NCI-H2081 treated with DMSO at 0.1 percent for 48 hours (cell line): ENCODE data around the gene AP1M2.
"Not testable (repeated sequence)": the region's sequence is repeated elsewhere in the genome, so short reads cannot be mapped to it uniquely, and the experiment has no call there.

Experiments
- DNase-seq: peaks from one replicate; lab custom pipeline; 2025; lab: John Stamatoyannopoulos, UW

Gene AP1M2

DNA sequence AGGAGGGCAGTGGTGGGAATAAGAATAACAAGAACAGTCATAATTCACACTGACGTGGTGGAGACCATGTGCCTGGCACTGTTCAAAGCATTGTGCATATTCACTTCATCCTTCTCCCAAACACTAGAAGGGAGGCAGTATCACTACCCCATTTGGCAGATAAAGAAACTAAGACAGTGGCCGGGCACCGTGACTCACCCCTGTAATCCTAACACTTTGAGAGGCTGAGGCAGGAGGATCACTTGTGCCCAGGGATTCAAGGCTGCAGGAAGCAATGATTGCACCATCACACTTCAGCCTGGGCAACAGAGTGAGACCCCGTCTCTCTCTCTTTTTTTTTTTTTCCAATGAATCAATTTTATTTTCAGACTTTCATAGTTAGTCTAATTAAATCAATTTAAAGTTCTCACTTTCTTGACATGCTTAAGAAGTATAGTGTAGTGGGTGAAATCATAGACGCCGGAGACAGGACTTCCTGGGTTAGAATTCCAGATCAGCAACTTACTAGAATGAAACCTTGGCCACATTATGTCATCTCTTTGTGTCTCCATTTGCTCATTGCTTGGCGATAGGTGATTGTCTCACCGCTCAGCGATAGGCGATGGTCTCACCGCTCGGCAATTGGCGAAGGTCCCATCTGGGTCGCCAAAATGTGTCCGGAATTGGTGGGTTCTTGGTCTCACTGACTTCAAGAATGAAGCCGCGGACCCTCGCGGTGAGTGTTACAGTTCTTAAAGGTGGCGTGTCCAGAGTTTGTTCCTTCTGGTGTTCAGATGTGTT lies 48.7 kb downstream of the AP1M2 start:
- DNase-seq: no peak

DNA sequence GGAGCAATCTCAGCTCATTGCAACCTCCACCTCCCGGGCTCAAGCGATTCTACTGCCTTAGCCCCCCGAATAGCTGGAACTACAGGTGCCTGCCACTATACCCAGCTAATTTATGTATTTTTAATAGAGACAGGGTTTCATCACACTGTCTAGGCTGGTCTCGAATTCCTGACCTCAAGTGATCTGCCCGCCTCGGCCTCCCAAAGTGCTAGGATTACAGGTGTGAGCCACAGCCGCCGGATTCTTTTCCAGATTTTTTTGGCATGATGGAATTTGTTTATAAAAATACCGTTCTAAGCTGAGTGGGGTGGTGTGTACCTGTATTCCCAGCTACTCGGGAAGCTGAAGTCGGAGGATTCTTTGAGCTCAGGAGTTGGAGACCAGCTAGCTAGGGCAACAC lies 49.4 kb downstream of the AP1M2 start:
- DNase-seq: no peak

DNA sequence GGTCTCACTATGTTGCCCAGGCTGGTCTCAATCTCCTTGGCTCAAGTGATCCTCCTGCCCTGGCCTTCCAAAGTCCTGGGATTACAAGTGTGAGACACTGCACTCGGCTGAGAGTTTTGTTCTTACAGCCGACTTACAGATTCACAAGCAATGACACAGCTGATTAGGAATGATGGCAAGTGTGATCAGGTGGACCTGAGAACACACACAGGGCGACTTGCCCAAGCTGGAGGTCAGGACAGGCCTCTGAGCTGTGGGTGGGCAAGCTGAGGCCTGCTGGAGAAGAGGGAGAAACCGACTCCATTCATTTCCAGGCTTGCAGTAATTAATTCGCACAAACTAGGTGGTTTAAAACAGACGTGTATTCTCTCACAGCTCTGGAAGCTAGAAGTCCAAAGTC lies 51.5 kb downstream of the AP1M2 start:
- DNase-seq: no peak

DNA sequence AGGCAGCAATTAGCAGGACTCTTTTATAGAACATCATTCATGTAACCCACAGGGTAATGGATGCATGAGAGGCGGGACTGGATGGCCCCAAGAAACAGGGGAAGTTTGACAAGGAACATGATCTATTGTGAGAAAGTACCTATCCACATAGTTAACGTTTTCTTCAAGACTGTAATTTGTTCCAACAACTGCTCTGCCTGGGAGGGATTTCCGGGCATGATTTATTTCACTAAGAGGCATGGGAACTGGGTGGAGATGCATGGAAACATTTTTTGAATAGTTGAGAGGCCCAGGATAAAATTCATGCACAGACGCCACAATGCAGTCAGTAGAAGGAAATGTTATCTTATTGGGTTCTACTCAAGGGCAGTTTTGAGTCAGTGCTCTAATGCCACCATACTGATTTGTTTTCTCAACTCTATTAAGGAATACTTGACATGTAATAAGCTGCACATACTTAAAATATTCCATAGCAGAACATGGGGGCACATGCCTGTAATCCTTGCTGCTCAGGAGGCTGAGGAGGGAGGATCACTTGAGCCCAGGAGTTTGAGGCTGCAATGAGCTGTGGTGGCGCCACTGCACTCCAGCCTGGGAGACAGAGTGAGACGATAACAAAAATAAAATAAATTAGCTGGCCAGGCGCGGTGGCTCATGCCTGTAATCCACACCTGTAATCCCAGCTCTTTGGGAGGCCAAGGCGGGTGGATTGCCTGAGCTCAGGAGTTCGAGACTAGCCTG lies 53.3 kb downstream of the AP1M2 start:
- no peak for DNase-seq

DNA sequence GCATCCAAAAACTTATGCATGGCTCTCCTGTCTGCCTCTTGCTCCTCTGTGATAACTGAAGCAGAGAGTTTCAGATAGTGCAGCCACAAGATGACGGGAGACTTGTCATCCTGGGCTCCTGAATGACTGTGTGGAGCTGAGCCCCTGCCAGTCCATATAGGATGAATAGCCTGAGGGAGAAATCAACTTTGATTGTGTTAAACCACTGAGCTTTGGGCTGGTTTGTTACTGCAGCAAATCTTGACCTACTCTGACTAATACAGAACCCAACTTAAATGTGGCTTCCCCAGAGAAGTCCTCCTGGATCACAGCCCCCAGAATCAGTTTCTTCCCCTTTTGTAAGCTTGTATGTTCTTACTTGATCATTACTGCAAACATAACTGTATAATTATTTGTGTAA lies 54.7 kb downstream of the AP1M2 start:
- DNase-seq: no peak

DNA sequence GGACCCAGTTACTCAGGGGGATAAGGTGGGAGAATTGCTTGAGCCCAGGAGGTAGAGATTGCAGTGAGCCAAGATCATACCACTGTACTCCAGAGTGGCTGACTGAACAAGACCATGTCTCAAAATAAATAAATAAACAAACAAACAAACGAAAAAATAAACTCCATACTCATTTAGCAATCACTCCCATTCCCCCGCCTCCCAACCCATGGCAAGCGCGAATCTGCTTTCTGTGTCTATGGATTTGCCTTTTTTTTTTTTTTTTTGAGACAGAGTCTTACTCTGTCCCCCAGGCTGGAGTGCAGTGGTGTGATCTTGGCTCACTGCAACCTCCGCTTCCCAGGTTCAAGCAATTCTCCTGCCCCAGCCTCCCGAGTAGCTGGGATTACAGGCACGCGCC lies 60.2 kb downstream of the AP1M2 start:
- DNase-seq: not testable (repeated sequence)

DNA sequence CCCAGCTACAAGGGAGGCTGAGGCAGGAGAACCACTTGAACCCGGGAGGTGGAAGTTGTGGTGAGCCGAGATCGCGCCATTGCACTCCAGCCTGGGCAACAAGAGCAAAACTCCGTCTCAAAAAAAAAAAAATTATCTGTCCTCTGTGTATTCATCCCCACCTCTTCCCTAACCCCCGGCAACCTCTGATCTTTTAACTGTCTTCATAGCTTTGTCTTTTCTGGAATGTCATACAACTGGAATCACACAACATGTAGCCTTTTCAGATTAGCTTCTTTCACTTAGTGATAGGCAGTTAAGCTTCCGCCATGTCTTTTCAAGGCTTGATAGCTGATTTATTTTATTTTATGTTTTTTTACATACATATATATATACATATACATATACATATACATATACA lies 61.5 kb downstream of the AP1M2 start:
- DNase-seq: no peak

DNA sequence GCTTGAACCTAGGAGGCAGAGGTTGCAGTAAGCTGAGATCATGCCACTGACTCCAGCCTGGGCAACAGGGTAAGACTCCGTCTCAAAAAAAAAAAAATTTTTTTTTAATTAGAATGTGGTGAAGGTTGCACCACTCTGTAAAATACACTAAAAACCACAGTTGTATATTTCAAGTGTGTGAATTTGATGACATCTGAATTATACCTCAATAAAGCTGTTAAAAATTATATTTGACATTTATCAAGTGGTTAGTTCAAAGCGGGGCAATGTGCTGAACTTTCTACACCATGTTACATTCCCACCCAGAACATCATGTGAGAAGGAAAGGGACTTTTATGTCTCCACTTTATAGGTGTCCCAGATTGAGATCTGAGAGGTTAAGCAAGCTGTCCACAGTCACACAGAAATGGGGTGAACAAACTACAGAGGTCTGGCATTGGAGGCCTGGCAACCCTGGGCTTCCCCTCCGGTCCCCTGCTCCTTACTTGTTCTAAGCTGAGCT lies 63.9 kb downstream of the AP1M2 start:
- no peak for DNase-seq
